OCI-LY1 (cell line): ENCODE measurements around the gene CYREN.
A peak's percentile ranks its signal among the peaks of the same experiment; 100 is the strongest.

ENCODE experiments used
- H2AFZ ChIP-seq: fragments of 200-600 bp; sonication (generic), shearing (Covaris generic); 2 replicates; pipeline ENCODE4 v1.6.0; 2014; ENCODE audit warnings: antibody characterized with exemption, mild to moderate bottlenecking, low read length
- H3F3A ChIP-seq: fragments of 200-600 bp; sonication (generic), shearing (Covaris generic); 2 replicates; pipeline ENCODE4 v1.6.0; 2014; ENCODE audit warnings: mild to moderate bottlenecking, antibody characterized with exemption, low read length, moderate library complexity; ENCODE audit not compliant: insufficient read depth
- H3K27ac ChIP-seq: fragments of 200-600 bp; sonication (generic); 2 replicates; pipeline ENCODE4 v1.5.1; 2014; ENCODE audit warnings: low read length, mixed run types, mild to moderate bottlenecking, low read depth; ENCODE audit not compliant: poor library complexity, severe bottlenecking
- H3K27me3 ChIP-seq: fragments of 200-600 bp; sonication (generic); 2 replicates; pipeline ENCODE4 v1.6.0; 2014; ENCODE audit warnings: antibody characterized with exemption, mild to moderate bottlenecking, low read length, moderate library complexity; ENCODE audit not compliant: insufficient read depth
- H3K36me3 ChIP-seq: fragments of 200-600 bp; sonication (generic); 2 replicates; pipeline ENCODE4 v1.6.1; 2014; ENCODE audit warnings: mild to moderate bottlenecking, antibody characterized with exemption, low read length, moderate library complexity, mixed read lengths; ENCODE audit not compliant: insufficient read depth
- H3K4me1 ChIP-seq: fragments of 200-600 bp; sonication (generic); 2 replicates; pipeline ENCODE4 v1.5.1; 2014; ENCODE audit warnings: mild to moderate bottlenecking, low read length, moderate library complexity; ENCODE audit not compliant: insufficient read depth, severe bottlenecking
- H3K4me2 ChIP-seq: fragments of 200-600 bp; sonication (generic), shearing (Covaris generic); 2 replicates; pipeline ENCODE4 v1.6.1; 2014; ENCODE audit warnings: low read length
- H3K4me3 ChIP-seq: fragments of 200-600 bp; sonication (generic); 2 replicates; pipeline ENCODE4 v1.5.1; 2014; ENCODE audit warnings: low read length, low read depth, mild to moderate bottlenecking, mixed read lengths; ENCODE audit not compliant: poor library complexity, severe bottlenecking
- H3K79me2 ChIP-seq: fragments of 200-600 bp; shearing (Covaris generic); 2 replicates; pipeline ENCODE4 v1.6.1; 2016; ENCODE audit warnings: mixed run types, low read length, mixed read lengths; ENCODE audit not compliant: insufficient read depth
- H3K9ac ChIP-seq: fragments of 200-600 bp; sonication (generic), shearing (Covaris generic); 2 replicates; pipeline ENCODE4 v1.6.1; 2014; ENCODE audit warnings: mild to moderate bottlenecking, low read length, mixed read lengths
- H3K9me2 ChIP-seq: fragments of 200-600 bp; sonication (generic), shearing (Covaris generic); 2 replicates; pipeline ENCODE4 v1.6.1; 2014; ENCODE audit warnings: low read depth, mild to moderate bottlenecking, low read length, mixed read lengths
- H3K9me3 ChIP-seq: fragments of 200-600 bp; shearing (Covaris generic); 2 replicates; pipeline ENCODE4 v1.6.1; 2014; ENCODE audit warnings: low read length, mixed read lengths
- H4K20me1 ChIP-seq: fragments of 200-600 bp; sonication (generic), shearing (Covaris generic); 2 replicates; pipeline ENCODE4 v1.6.0; 2016; ENCODE audit warnings: mild to moderate bottlenecking, low read length; ENCODE audit not compliant: insufficient read depth
- EZH2 ChIP-seq: fragments of 200-600 bp; sonication (generic), shearing (Covaris generic); IDR thresholded peaks from 2 replicates; pipeline ENCODE4 v1.8.0; 2017; ENCODE audit warnings: borderline replicate concordance, mixed run types, mild to moderate bottlenecking, antibody characterized with exemption, low read length, moderate library complexity, mixed read lengths
- TF ChIP-seq, protein P1 (sequence below): fragments of 200-600 bp; sonication (generic), shearing (Covaris generic); IDR thresholded peaks from 2 replicates; pipeline ENCODE4 v1.5.1; 2017; ENCODE audit warnings: mild to moderate bottlenecking, antibody characterized with exemption, low read length, moderate library complexity, mixed read lengths

The CYREN gene

GRCh38 chr7:135160098-135160857 is 10.2 kb downstream of the CYREN start:
- no peaks in the 10 kb centered on the region for H3K27me3 ChIP-seq
- peak overlapping the region; percentile 15 for H3K4me3 ChIP-seq
- H3K4me1 ChIP-seq, result peaks cover 24% of the 10 kb centered on the region
- H3K4me2 ChIP-seq, result peak overlapping the region; percentile 57
- H3K27ac ChIP-seq, result peak overlapping the region; percentile 80
- no peak for TF ChIP-seq EZH2
- TF ChIP-seq, protein P1, sequence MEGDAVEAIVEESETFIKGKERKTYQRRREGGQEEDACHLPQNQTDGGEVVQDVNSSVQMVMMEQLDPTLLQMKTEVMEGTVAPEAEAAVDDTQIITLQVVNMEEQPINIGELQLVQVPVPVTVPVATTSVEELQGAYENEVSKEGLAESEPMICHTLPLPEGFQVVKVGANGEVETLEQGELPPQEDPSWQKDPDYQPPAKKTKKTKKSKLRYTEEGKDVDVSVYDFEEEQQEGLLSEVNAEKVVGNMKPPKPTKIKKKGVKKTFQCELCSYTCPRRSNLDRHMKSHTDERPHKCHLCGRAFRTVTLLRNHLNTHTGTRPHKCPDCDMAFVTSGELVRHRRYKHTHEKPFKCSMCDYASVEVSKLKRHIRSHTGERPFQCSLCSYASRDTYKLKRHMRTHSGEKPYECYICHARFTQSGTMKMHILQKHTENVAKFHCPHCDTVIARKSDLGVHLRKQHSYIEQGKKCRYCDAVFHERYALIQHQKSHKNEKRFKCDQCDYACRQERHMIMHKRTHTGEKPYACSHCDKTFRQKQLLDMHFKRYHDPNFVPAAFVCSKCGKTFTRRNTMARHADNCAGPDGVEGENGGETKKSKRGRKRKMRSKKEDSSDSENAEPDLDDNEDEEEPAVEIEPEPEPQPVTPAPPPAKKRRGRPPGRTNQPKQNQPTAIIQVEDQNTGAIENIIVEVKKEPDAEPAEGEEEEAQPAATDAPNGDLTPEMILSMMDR, result no peak
- H3K9ac ChIP-seq, result peak overlapping the region; percentile 48
- peaks cover 62% of the 10 kb centered on the region for H3K36me3 ChIP-seq
- peaks cover 26% of the 10 kb centered on the region for H3K9me3 ChIP-seq
- H3F3A ChIP-seq, result no peaks in the 10 kb centered on the region
- no peak overlapping the region for H2AFZ ChIP-seq
- no peaks in the 10 kb centered on the region for H3K79me2 ChIP-seq
- no peaks in the 10 kb centered on the region for H4K20me1 ChIP-seq
- no peaks in the 10 kb centered on the region for H3K9me2 ChIP-seq

- Histone ChIP-seq H4K20me1 (no peaks in the 10 kb centered on the region), H3K9me2 (no peaks in the 10 kb centered on the region), H3K27me3 (no peaks in the 10 kb centered on the region), H3K4me1 (peaks cover 24% of the 10 kb centered on the region), H3F3A (no peaks in the 10 kb centered on the region), H3K36me3 (peaks cover 54% of the 10 kb centered on the region), H3K4me3 (no peak overlapping the region), H3K79me2 (no peaks in the 10 kb centered on the region), H3K27ac (peak overlapping the region; percentile 80), H3K4me2 (peak overlapping the region; percentile 57; the same call in 1 of the 2 replicates), H2AFZ (no peak overlapping the region), H3K9me3 (peaks cover 30% of the 10 kb centered on the region), H3K9ac (peak overlapping the region; percentile 48; the same call in 1 of the 2 replicates)
- TF ChIP-seq EZH2, result no peak
- TF ChIP-seq, protein P1, result no peak
Observed at GRCh38 chr7:135159359-135160085, 11.0 kb downstream of the CYREN start.

DNA sequence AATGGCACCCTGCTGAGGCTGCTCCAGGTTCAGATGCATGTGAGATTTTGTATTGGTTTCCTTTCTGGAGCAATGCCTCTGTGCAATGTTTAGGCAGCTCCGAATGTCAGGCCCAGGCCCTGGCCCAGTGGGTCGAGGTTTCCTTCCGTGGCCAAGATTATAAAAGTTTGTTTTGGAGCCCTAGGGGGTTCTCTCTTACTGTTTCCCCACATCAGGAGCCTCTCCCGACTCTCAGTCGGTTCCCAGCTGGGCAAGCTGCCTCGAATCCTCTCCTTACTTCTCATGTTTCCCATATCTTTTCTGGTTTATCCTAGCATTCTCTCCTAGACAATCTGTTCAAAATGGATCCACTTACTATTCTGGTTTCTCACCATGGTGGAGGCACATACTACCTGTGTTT is 11.6 kb downstream of the CYREN start:
- Histone ChIP-seq H3K27ac (no peak overlapping the region), H3K9ac (no peak overlapping the region), H3K4me3 (no peak overlapping the region), H4K20me1 (no peaks in the 10 kb centered on the region), H3K36me3 (peaks cover 48% of the 10 kb centered on the region), H3F3A (no peaks in the 10 kb centered on the region), H3K4me2 (no peak overlapping the region), H3K79me2 (no peaks in the 10 kb centered on the region), H2AFZ (no peak overlapping the region), H3K4me1 (peaks cover 24% of the 10 kb centered on the region), H3K9me3 (peaks cover 30% of the 10 kb centered on the region), H3K9me2 (no peaks in the 10 kb centered on the region), H3K27me3 (no peaks in the 10 kb centered on the region)
- TF ChIP-seq, protein P1, result no peak
- TF ChIP-seq EZH2, result no peak
